ENCODE results near the gene PHACTR1. TPM values are rescaled to one million over a fixed set of nuclear protein-coding genes. Genes with fewer than 3 reads are reported as not detected.

PHACTR1 gene
- total and polyA plus RNA-seq, 2 experiments from 2014 or later = 11.2 to 33.9 TPM

DNA sequence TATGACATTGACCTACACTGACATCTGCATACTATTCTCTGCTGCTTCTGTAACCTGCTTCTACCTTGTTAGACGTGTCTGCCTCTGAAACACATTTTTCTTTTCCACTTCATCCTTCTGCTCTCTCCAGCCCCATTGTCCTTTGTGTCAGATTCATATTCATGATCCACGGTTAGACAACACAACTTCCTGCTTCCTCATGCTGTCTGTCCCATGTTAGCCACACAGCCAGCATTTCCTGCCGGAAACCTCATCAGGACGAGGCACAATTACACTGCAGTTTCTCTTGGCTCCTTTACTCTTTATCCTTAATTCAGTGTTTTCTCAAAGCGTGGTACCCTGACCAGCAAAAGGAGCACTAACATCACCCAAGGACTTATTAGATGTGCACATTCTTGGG lies 461.5 kb downstream of the PHACTR1 start:
- Histone ChIP-seq H3K27me3 (peaks cover 22% of the 10 kb centered on the region), H3K4me3 (no peak overlapping the region), H3K27ac (no peak overlapping the region), H3K9me3 (ENCODE audit: low read depth) (no peaks in the 10 kb centered on the region), H3K4me1 (ENCODE audit: low read depth) (peaks cover 7% of the 10 kb centered on the region), H3K36me3 (no peaks in the 10 kb centered on the region)
- DNase-seq (ENCODE audit: low read depth in 1 of 2, low spot score in 1 of 2) = no peak
- TF ChIP-seq, protein P1, sequence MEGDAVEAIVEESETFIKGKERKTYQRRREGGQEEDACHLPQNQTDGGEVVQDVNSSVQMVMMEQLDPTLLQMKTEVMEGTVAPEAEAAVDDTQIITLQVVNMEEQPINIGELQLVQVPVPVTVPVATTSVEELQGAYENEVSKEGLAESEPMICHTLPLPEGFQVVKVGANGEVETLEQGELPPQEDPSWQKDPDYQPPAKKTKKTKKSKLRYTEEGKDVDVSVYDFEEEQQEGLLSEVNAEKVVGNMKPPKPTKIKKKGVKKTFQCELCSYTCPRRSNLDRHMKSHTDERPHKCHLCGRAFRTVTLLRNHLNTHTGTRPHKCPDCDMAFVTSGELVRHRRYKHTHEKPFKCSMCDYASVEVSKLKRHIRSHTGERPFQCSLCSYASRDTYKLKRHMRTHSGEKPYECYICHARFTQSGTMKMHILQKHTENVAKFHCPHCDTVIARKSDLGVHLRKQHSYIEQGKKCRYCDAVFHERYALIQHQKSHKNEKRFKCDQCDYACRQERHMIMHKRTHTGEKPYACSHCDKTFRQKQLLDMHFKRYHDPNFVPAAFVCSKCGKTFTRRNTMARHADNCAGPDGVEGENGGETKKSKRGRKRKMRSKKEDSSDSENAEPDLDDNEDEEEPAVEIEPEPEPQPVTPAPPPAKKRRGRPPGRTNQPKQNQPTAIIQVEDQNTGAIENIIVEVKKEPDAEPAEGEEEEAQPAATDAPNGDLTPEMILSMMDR (IDR thresholded peaks at IDR 0.05; ENCODE audit: low read depth, low read length) = no peak

DNA sequence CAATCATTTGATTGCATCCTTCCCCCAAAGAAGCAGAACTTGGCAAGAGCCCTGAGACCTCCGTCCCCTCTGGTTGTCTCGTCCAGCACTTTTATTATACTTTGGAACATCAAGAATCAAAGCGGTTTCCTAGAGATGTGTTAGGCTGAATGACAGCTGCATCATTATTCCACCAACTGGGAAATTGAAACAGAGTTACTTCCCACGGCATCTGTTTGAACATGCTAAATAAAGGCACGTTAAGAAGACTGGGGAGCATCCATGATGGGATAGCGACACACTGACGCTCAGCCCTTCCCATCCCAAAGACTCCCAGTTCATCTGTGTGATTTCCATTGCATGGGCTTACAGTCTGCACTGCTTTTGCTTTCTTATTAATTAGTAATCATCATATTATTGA lies 464.0 kb downstream of the PHACTR1 start:
- TF ChIP-seq, protein P1 (IDR thresholded peaks at IDR 0.05; ENCODE audit: low read depth, low read length) = no peak
- H3K9me3 ChIP-seq (ENCODE audit: low read depth) = no peaks in the 10 kb centered on the region

DNA sequence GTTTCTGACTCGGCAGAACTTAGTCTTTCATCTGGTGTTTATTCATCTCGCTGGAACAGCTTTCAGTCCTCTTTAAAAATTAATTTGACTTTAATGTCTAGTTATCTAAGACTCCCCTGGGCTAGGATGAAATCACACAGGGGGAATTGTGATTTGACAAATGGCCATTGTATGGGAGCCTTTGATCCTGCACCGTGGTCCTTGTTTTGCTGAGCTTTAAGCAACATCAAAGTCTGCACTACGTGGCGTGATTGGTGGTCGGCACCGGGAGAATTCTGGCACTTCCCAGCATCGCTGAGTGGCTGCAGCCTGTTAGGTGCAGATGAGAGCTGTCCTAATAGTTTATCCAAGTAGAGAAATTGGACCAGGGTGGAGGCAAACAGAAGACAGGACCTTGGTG lies 464.8 kb downstream of the PHACTR1 start:
- H3K9me3 ChIP-seq (ENCODE audit: low read depth) = no peaks in the 10 kb centered on the region
- H3K27ac ChIP-seq = no peak overlapping the region
- no peak for DNase-seq (ENCODE audit: low read depth in 1 of 2, low spot score in 1 of 2)
- H3K4me3 ChIP-seq = no peak overlapping the region
- peaks cover 13% of the 10 kb centered on the region for H3K27me3 ChIP-seq
- no peaks in the 10 kb centered on the region for H3K36me3 ChIP-seq
- TF ChIP-seq, protein P1 (IDR thresholded peaks at IDR 0.05; ENCODE audit: low read depth, low read length) = no peak
- no peaks in the 10 kb centered on the region for H3K4me1 ChIP-seq (ENCODE audit: low read depth)

More for the DNA sequence above, 464.0 kb downstream of the PHACTR1 start:
- Histone ChIP-seq H3K4me3 (no peak overlapping the region), H3K4me1 (ENCODE audit: low read depth) (peaks cover 1% of the 10 kb centered on the region), H3K36me3 (no peaks in the 10 kb centered on the region), H3K27me3 (peaks cover 13% of the 10 kb centered on the region), H3K27ac (no peak overlapping the region)
- DNase-seq (ENCODE audit: low read depth in 1 of 2, low spot score in 1 of 2) = no peak

DNA sequence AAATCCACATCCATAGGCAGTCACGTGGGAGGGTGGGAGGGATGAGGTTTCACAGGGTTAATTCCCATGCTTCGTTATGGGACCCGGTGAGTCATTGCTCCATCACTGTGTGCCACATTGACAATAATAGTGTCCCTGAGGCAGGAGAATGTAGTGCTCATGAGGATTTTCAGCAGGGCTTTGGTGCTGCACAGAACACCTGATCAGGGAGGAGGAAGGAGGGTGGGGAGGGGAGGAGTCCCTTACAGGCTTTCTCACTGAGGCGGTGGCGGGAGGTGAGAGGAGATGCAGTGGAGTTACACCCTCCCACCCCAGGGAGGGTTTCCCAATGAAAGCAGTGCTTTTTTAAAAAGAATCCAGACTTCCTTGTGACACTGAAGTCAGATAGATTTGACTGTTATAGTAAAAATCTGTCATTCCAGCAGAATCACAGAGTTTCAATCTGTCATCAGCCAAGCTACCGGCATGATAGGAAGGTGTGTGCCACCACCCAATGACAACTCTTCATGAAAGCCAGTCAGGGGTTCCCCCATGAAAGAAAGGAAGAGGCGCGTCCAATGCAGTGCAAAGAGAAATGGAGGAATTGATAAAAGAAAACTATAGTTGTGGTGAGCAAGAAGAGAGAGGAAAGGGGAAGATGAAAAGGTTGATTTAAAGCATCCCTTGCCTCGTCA lies 467.0 kb downstream of the PHACTR1 start:
- no peak for DNase-seq (ENCODE audit: low read depth in 1 of 2, low spot score in 1 of 2)
- no peaks in the 10 kb centered on the region for H3K9me3 ChIP-seq (ENCODE audit: low read depth)
- no peak overlapping the region for H3K4me3 ChIP-seq
- no peak overlapping the region for H3K27ac ChIP-seq
- TF ChIP-seq, protein P1 (IDR thresholded peaks at IDR 0.05; ENCODE audit: low read depth, low read length) = no peak
- H3K4me1 ChIP-seq (ENCODE audit: low read depth) = no peaks in the 10 kb centered on the region
- H3K27me3 ChIP-seq = peaks cover 9% of the 10 kb centered on the region
- H3K36me3 ChIP-seq = no peaks in the 10 kb centered on the region

DNA sequence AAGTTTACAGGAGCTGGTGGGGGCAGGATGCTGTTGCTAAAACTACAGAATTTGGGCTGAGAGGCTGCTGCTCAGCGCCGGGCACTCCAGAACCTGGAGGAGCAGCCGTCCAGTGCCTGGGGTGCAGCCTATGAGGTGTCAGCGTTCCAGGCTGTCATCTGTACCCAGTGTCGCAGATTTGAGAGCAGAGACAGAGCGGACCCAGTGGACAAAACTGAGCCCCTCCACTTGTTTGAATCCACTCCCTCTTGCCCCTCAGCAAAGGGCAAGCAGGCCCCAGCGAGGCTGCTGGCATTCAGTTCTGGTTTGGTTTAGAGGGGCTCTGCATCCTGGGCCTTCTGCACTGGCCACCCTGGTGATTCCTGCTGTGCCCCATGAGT lies 467.5 kb downstream of the PHACTR1 start:
- Histone ChIP-seq H3K4me3 (no peak overlapping the region), H3K27ac (no peak overlapping the region), H3K36me3 (no peaks in the 10 kb centered on the region), H3K9me3 (ENCODE audit: low read depth) (no peaks in the 10 kb centered on the region), H3K4me1 (ENCODE audit: low read depth) (no peaks in the 10 kb centered on the region), H3K27me3 (peaks cover 4% of the 10 kb centered on the region)
- DNase-seq (ENCODE audit: low read depth in 1 of 2, low spot score in 1 of 2) = no peak
- TF ChIP-seq, protein P1 (IDR thresholded peaks at IDR 0.05; ENCODE audit: low read depth, low read length) = no peak
